OCI-LY7 (cell line): ENCODE results near the gene ZNF423. TPM values are rescaled to one million over a fixed set of nuclear protein-coding genes. Genes with fewer than 3 reads are reported as not detected.

ENCODE experiments used
- BruUV-seq: library from RNA; stranded (reverse); fragments of 400-500 nt; replicated peaks from 2 replicates; lab custom pipeline; 2021; lab: Mats Ljungman, UMichigan
- CTCF ChIA-PET: fragments of 300-600 bp; sonication (Branson Sonifier 250); formaldehyde crosslinking; loops from one replicate; lab custom pipeline; 2022; ENCODE audit warnings: antibody characterized with exemption; ENCODE audit not compliant: unreplicated experiment; lab: Charles Lee
- POLR2A ChIA-PET: fragments of 300-600 bp; sonication (Branson Sonifier 250); formaldehyde crosslinking; loops from one replicate; lab custom pipeline; 2022; ENCODE audit warnings: antibody characterized with exemption; lab: Charles Lee
- DNase-seq: peaks from one replicate; pipeline ENCODE4 v3.0.0-alpha.2; 2015; ENCODE audit warnings: low spot score
- H2AFZ ChIP-seq: fragments of 200-600 bp; sonication (generic), shearing (Covaris generic); 2 replicates; pipeline ENCODE4 v1.6.1; 2014; ENCODE audit warnings: mild to moderate bottlenecking, antibody characterized with exemption, low read length, moderate library complexity
- H3K27ac ChIP-seq: fragments of 200-600 bp; sonication (generic); 2 replicates; pipeline ENCODE4 v1.5.1; 2014; ENCODE audit warnings: mixed run types, low read depth, mild to moderate bottlenecking, moderate library complexity, low read length, inconsistent platforms; ENCODE audit not compliant: poor library complexity, severe bottlenecking
- H3K36me3 ChIP-seq: fragments of 200-600 bp; sonication (generic); 2 replicates; pipeline ENCODE4 v1.6.1; 2014; ENCODE audit warnings: mild to moderate bottlenecking, antibody characterized with exemption, low read length, moderate library complexity, mixed read lengths; ENCODE audit not compliant: insufficient read depth
- H3K4me1 ChIP-seq: fragments of 200-600 bp; sonication (generic); 2 replicates; pipeline ENCODE4 v1.5.1; 2014; ENCODE audit warnings: mild to moderate bottlenecking, low read length; ENCODE audit not compliant: insufficient read depth, poor library complexity, severe bottlenecking
- H3K4me2 ChIP-seq: fragments of 200-600 bp; sonication (generic); 2 replicates; pipeline ENCODE4 v1.6.1; 2014; ENCODE audit warnings: mild to moderate bottlenecking, low read length
- H3K4me3 ChIP-seq: fragments of 200-600 bp; sonication (generic); 2 replicates; pipeline ENCODE4 v1.5.1; 2014; ENCODE audit warnings: mild to moderate bottlenecking, low read depth, low read length; ENCODE audit not compliant: poor library complexity, severe bottlenecking
- H3K79me2 ChIP-seq: fragments of 200-600 bp; sonication (generic); 2 replicates; pipeline ENCODE4 v1.6.1; 2016; ENCODE audit warnings: low read depth, mild to moderate bottlenecking, low read length, moderate library complexity, mixed read lengths; ENCODE audit not compliant: insufficient read depth
- H3K9me2 ChIP-seq: fragments of 200-600 bp; sonication (generic); 2 replicates; pipeline ENCODE4 v1.6.1; 2016; ENCODE audit warnings: mild to moderate bottlenecking, low read length, mixed read lengths; ENCODE audit not compliant: insufficient read depth
- H3K9me3 ChIP-seq: fragments of 200-600 bp; sonication (generic); 2 replicates; pipeline ENCODE4 v1.6.1; 2014; ENCODE audit warnings: mild to moderate bottlenecking, mixed run types, low read length, mixed read lengths
- H4K20me1 ChIP-seq: fragments of 200-600 bp; sonication (generic); 2 replicates; pipeline ENCODE4 v1.6.1; 2014; ENCODE audit warnings: mild to moderate bottlenecking, antibody characterized with exemption, low read length, moderate library complexity, mixed read lengths; ENCODE audit not compliant: insufficient read depth
- EZH2phosphoT487 ChIP-seq: fragments of 200-600 bp; sonication (generic); IDR thresholded peaks from 2 replicates; pipeline ENCODE4 v1.6.1; 2018; ENCODE audit warnings: low read depth, borderline replicate concordance, mild to moderate bottlenecking, mixed run types, antibody characterized with exemption, low read length, moderate library complexity, mixed read lengths
- intact Hi-C: fragments of 100-400 bp; cut with micrococcal nuclease; formaldehyde crosslinking; loops from one replicate; pipeline ENCODE4 v1.10.0; 2022; ENCODE audit not compliant: unreplicated experiment
- total RNA-seq, 2 experiments: library from RNA; depleted of rRNA in 1 of 2; stranded (reverse); fragments of >200 nt in 1 of 2; shearing (Covaris generic) in 1 of 2; gene quantifications; 2 replicates each; pipeline ENCODE4 v1.2.3, GENCODE V29; 2014 to 2022
- TF ChIP-seq, protein P1 (sequence below): fragments of 200-600 bp; sonication (generic); conservative IDR thresholded peaks from 2 replicates; pipeline ENCODE4 v1.5.1; 2014; ENCODE audit warnings: mild to moderate bottlenecking, antibody characterized with exemption, low read length, moderate library complexity, mixed read lengths

The ZNF423 gene
- total RNA-seq, 2 experiments from 2014 or later: 0.09 to 0.13 TPM

DNA sequence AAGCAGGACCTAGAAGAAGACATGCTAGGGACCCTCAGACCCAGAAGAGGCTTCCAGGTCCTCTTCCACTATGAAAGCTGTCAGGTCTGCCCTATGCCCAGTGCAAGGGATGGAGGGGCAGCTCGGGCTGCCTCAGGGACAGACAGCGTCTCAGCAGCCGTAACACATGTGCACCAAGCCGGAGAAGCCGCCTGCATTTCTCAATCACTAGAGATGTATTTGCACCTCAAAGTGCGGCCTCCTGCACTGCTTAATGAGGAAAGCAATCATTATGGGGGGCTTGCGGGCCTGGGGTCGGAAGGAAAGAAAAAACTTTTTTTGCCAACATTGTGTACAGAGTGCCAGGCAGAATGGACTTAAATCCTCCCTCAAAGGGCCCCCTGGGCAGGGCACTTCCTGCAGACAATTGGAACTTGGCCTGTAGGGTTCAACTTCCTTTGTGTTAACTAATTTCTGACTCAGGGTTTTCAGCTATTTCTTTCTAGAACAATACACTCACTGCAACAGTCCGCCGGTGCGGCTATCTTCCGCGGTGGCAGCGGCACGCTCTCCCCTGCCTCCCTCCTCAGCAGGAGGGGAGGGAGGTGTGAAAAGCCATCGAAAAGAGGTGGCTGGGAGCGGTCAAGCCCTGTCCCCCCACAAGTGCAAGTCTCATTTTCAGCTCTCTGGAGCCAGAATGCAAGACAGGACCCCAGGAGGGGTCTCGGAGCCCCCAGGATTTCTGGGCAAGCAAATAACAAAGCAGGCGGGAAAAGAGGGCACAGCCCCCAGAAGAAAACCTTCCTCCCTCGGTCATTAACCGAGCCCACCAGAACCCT lies 101.2 kb downstream of the ZNF423 start:
- no peak overlapping the region for H2AFZ ChIP-seq
- no TSS peak for BruUV-seq

DNA sequence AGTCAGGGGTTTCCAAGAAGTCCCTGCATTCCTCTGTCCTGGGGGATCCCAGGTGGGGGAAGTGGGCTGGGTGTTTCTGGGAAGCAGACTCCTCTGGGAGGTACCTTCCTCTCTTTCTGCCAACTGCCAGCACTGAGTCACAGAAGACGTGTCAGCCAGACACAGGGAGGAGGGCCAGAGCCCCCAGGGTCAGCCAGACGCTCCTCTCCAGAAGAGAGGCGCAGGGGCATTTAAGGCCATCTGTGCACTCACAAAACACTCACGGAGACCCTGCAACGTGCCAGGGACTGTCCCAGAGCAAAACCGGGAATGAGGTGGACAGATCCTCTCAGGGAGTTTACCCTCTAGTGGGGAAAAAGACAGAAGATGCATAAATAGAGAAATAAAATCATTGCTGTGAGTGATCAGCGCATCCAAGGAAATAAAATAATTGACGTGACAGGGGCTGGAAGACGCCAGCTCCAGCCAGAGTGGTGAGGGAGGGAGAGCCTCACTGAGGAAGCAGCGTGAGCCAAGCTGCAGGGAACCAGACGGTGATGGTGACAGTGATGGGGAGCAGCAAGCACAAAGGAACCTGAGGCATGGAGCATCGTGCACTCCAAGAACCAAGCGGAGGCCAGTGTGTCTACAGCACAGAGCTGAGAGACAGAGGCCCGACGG lies 105.4 kb downstream of the ZNF423 start:
- no peak for DNase-seq
- H3K4me2 ChIP-seq: no peak overlapping the region
- ChIA-PET CTCF (no interaction called here), POLR2A (no interaction called here)
- no peak overlapping the region for H3K4me3 ChIP-seq
- no peak for TF ChIP-seq EZH2phosphoT487
- TF ChIP-seq, protein P1, sequence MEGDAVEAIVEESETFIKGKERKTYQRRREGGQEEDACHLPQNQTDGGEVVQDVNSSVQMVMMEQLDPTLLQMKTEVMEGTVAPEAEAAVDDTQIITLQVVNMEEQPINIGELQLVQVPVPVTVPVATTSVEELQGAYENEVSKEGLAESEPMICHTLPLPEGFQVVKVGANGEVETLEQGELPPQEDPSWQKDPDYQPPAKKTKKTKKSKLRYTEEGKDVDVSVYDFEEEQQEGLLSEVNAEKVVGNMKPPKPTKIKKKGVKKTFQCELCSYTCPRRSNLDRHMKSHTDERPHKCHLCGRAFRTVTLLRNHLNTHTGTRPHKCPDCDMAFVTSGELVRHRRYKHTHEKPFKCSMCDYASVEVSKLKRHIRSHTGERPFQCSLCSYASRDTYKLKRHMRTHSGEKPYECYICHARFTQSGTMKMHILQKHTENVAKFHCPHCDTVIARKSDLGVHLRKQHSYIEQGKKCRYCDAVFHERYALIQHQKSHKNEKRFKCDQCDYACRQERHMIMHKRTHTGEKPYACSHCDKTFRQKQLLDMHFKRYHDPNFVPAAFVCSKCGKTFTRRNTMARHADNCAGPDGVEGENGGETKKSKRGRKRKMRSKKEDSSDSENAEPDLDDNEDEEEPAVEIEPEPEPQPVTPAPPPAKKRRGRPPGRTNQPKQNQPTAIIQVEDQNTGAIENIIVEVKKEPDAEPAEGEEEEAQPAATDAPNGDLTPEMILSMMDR: no peak
- H3K36me3 ChIP-seq: no peaks in the 10 kb centered on the region
- H3K9me2 ChIP-seq: no peaks in the 10 kb centered on the region
- H3K9me3 ChIP-seq: no peaks in the 10 kb centered on the region
- intact Hi-C loops: no loop called here
- BruUV-seq: no TSS peak
- H3K4me1 ChIP-seq: no peaks in the 10 kb centered on the region
- no peaks in the 10 kb centered on the region for H3K79me2 ChIP-seq
- no peaks in the 10 kb centered on the region for H4K20me1 ChIP-seq
- no peak overlapping the region for H2AFZ ChIP-seq
- no peak overlapping the region for H3K27ac ChIP-seq

More for the DNA sequence above, 101.2 kb downstream of the ZNF423 start:
- H4K20me1 ChIP-seq: no peaks in the 10 kb centered on the region
- intact Hi-C loops: no loop called here
- ChIA-PET POLR2A (no interaction called here), CTCF (no interaction called here)
- no peak for DNase-seq
- no peak overlapping the region for H3K4me3 ChIP-seq
- H3K9me3 ChIP-seq: no peaks in the 10 kb centered on the region
- TF ChIP-seq, protein P1: no peak
- no peaks in the 10 kb centered on the region for H3K36me3 ChIP-seq
- no peaks in the 10 kb centered on the region for H3K4me1 ChIP-seq
- no peak overlapping the region for H3K27ac ChIP-seq
- no peaks in the 10 kb centered on the region for H3K9me2 ChIP-seq
- H3K4me2 ChIP-seq: no peak overlapping the region
- no peaks in the 10 kb centered on the region for H3K79me2 ChIP-seq

DNA sequence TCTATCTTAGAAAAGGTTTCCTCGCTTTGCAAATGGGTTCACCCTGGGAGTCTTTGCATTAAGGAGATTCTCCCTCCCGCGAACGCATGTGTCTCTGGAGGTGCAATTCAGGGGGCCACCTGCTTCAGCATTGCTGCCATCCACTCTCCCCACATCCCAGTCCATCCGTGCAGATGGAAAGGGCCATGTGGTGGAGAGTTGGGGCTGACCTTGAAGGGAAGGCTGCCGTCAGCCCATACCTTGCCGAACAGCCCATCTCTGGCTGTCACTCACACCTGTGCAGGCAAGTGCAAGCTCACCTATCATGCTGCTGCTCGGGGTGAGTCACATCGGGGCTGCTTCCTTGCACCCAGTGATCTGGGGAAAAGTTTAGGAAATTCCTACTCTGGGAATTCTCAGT lies 106.1 kb downstream of the ZNF423 start:
- ChIA-PET POLR2A (no interaction called here), CTCF (no interaction called here)
- no peaks in the 10 kb centered on the region for H3K79me2 ChIP-seq
- intact Hi-C loops: no loop called here
- no peak for DNase-seq
- no peak overlapping the region for H2AFZ ChIP-seq
- H3K4me1 ChIP-seq: no peaks in the 10 kb centered on the region
- H3K9me3 ChIP-seq: no peaks in the 10 kb centered on the region
- no peaks in the 10 kb centered on the region for H3K36me3 ChIP-seq
- no peaks in the 10 kb centered on the region for H4K20me1 ChIP-seq
- BruUV-seq: no TSS peak
- H3K9me2 ChIP-seq: no peaks in the 10 kb centered on the region
- H3K4me3 ChIP-seq: no peak overlapping the region
- TF ChIP-seq EZH2phosphoT487: no peak
- TF ChIP-seq, protein P1: no peak
- H3K27ac ChIP-seq: no peak overlapping the region
- no peak overlapping the region for H3K4me2 ChIP-seq
